ENCODE results near the gene TSC2. TPM values are rescaled to one million over a fixed set of nuclear protein-coding genes. Genes with fewer than 3 reads are reported as not detected.

The TSC2 gene
- polyA plus RNA-seq, 1 donor from 2014 or later, result 69.2 TPM

GRCh38 chr16:2070576-2071453 is 23.0 kb downstream of the TSC2 start:
- TF ChIP-seq TAF1 (IDR thresholded peaks at IDR 0.05; ENCODE audit: low read depth) (no peak), EZH2 (IDR thresholded peaks at IDR 0.05; ENCODE audit: borderline replicate concordance, insufficient read depth, low read length, poor library complexity, severe bottlenecking) (no peak), SMC3 (conservative IDR thresholded peaks at IDR 0.05; ENCODE audit: poor library complexity) (no peak), POLR2AphosphoS5 (IDR thresholded peaks at IDR 0.05) (no peak), EP300 (conservative IDR thresholded peaks at IDR 0.05; ENCODE audit: poor library complexity, severe bottlenecking) (no peak), RAD21 (conservative IDR thresholded peaks at IDR 0.05) (no peak), REST (IDR thresholded peaks at IDR 0.05; ENCODE audit: borderline replicate concordance) (no peak), MXI1 (conservative IDR thresholded peaks at IDR 0.05; ENCODE audit: poor library complexity, severe bottlenecking) (no peak)
- TF ChIP-seq, protein P1, sequence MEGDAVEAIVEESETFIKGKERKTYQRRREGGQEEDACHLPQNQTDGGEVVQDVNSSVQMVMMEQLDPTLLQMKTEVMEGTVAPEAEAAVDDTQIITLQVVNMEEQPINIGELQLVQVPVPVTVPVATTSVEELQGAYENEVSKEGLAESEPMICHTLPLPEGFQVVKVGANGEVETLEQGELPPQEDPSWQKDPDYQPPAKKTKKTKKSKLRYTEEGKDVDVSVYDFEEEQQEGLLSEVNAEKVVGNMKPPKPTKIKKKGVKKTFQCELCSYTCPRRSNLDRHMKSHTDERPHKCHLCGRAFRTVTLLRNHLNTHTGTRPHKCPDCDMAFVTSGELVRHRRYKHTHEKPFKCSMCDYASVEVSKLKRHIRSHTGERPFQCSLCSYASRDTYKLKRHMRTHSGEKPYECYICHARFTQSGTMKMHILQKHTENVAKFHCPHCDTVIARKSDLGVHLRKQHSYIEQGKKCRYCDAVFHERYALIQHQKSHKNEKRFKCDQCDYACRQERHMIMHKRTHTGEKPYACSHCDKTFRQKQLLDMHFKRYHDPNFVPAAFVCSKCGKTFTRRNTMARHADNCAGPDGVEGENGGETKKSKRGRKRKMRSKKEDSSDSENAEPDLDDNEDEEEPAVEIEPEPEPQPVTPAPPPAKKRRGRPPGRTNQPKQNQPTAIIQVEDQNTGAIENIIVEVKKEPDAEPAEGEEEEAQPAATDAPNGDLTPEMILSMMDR (IDR thresholded peaks at IDR 0.05; ENCODE audit: poor library complexity, severe bottlenecking), result no peak
- no peaks in the 10 kb centered on the region for H3F3A ChIP-seq (ENCODE audit: insufficient read depth, low read length, poor library complexity, severe bottlenecking)
- H3K27ac ChIP-seq (ENCODE audit: low read length), result no peak overlapping the region
- H3K9ac ChIP-seq (ENCODE audit: low read length), result no peak overlapping the region
- no peak overlapping the region for H3K4me3 ChIP-seq (ENCODE audit: low read length)
- no peaks in the 10 kb centered on the region for H3K36me3 ChIP-seq (ENCODE audit: insufficient read depth, low read length)
- no peak overlapping the region for H3K4me2 ChIP-seq (ENCODE audit: low read length)
- H3K79me2 ChIP-seq (replicated peaks; ENCODE audit: insufficient read depth, low read length), result no peaks in the 10 kb centered on the region
- no peaks in the 10 kb centered on the region for H3K27me3 ChIP-seq (ENCODE audit: insufficient read depth, low read depth, low read length)
- no peaks in the 10 kb centered on the region for H3K9me2 ChIP-seq (ENCODE audit: insufficient read depth, low read length)
- H4K20me1 ChIP-seq (ENCODE audit: insufficient read depth), result no peaks in the 10 kb centered on the region
- no peak overlapping the region for H2AFZ ChIP-seq (ENCODE audit: low read depth, low read length)
- H3K9me3 ChIP-seq (ENCODE audit: low read length), result no peaks in the 10 kb centered on the region

DNA sequence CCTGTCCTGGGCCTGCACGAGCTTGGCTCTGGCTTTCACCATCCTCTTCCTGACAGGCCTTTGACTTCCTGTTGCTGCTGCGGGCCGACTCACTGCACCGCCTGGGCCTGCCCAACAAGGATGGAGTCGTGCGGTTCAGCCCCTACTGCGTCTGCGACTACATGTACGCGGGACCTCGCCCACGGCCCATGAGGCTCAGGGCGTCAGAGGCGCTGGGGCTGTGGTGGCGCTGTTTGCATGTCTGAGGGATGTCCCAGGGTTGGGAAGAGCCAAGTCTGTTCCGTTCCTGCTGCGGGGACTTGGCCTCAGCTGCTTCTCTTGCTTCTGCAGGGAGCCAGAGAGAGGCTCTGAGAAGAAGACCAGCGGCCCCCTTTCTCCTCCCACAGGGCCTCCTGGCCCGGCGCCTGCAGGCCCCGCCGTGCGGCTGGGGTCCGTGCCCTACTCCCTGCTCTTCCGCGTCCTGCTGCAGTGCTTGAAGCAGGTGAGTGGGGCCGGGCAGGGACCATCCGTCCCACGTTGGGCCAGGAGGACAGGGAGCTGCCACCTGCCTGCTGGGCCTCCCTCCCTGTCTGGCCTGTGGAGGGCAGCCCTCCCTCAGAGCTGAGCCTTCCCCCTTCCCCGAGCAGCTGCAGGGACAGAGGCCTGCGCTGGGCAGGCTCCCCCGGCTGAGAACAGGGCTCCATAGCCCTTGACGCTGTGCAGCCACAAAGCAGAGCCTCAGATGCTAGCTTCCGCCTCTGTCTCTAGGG is 23.8 kb downstream of the TSC2 start:
- TF ChIP-seq EP300 (conservative IDR thresholded peaks at IDR 0.05; ENCODE audit: poor library complexity, severe bottlenecking) (no peak), RAD21 (conservative IDR thresholded peaks at IDR 0.05) (no peak), TAF1 (IDR thresholded peaks at IDR 0.05; ENCODE audit: low read depth) (no peak), REST (IDR thresholded peaks at IDR 0.05; ENCODE audit: borderline replicate concordance) (no peak)
- Histone ChIP-seq H3K4me3 (ENCODE audit: low read length) (no peak overlapping the region), H4K20me1 (ENCODE audit: insufficient read depth) (no peaks in the 10 kb centered on the region), H3K27me3 (ENCODE audit: insufficient read depth, low read depth, low read length) (no peaks in the 10 kb centered on the region), H3K79me2 (replicated peaks; ENCODE audit: insufficient read depth, low read length) (no peaks in the 10 kb centered on the region), H3K36me3 (ENCODE audit: insufficient read depth, low read length) (no peaks in the 10 kb centered on the region), H3K27ac (ENCODE audit: low read length) (no peak overlapping the region), H3F3A (ENCODE audit: insufficient read depth, low read length, poor library complexity, severe bottlenecking) (no peaks in the 10 kb centered on the region), H3K9ac (ENCODE audit: low read length) (no peak overlapping the region), H3K9me2 (ENCODE audit: insufficient read depth, low read length) (no peaks in the 10 kb centered on the region), H3K9me3 (ENCODE audit: low read length) (no peaks in the 10 kb centered on the region), H3K4me2 (ENCODE audit: low read length) (no peak overlapping the region), H2AFZ (ENCODE audit: low read depth, low read length) (no peak overlapping the region)
